Activated T-cell treated with anti-CD3 and anti-CD28 coated beads for 4 hours (primary cell): ENCODE results near the gene ECSIT.
"Not testable (repeated sequence)": the region's sequence is repeated elsewhere in the genome, so short reads cannot be mapped to it uniquely, and the experiment has no call there.

ENCODE experiments used
- DNase-seq: peaks from one replicate; pipeline ENCODE4 v3.0.0-alpha.2; 2020

ECSIT gene, protein sequence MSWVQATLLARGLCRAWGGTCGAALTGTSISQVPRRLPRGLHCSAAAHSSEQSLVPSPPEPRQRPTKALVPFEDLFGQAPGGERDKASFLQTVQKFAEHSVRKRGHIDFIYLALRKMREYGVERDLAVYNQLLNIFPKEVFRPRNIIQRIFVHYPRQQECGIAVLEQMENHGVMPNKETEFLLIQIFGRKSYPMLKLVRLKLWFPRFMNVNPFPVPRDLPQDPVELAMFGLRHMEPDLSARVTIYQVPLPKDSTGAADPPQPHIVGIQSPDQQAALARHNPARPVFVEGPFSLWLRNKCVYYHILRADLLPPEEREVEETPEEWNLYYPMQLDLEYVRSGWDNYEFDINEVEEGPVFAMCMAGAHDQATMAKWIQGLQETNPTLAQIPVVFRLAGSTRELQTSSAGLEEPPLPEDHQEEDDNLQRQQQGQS

DNA sequence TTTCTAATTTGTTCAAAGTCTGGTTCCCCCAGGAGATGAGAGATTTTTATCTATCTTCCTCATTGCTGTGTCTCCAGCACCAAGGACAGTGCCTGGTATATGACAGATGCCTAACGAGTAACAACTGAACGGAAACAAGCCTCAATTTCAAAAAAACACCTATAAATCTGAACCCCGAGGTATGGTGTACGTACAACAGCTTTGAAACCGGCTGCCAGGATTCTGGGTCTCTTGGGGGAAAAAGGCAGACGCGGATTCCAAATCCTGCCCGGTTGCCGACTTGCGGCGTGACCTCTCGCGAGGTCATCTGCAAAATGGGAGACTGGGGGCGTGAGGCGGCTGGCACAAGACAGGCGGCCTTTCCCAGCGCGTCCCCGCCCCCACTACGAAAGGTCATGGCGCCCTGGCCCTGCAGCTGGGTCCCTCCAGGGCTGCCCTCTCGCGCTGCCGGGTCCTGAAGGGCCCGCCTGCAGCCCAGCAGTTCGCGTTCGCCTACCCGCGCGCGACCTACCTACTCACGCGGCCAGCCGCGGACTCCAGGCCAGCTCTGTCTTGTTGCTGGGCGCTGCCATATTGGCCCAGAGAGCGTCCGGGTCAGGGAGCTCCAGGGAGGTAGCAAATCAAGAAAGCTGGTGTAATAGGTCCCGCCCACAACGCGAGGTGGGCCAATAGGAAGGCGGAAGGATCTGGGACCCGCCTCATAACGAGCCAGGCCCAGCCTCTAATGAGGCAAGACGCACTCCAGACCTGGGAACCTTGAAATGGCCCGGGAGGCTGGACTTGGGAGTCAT lies at the start of gene ECSIT:
TSS of gene ECSIT (minus strand) at position 584 of the 791 bp plus-strand sequence. CDS start 9,964 bp downstream, outside the sequence.
- DNase-seq: peak; percentile 88

DNA sequence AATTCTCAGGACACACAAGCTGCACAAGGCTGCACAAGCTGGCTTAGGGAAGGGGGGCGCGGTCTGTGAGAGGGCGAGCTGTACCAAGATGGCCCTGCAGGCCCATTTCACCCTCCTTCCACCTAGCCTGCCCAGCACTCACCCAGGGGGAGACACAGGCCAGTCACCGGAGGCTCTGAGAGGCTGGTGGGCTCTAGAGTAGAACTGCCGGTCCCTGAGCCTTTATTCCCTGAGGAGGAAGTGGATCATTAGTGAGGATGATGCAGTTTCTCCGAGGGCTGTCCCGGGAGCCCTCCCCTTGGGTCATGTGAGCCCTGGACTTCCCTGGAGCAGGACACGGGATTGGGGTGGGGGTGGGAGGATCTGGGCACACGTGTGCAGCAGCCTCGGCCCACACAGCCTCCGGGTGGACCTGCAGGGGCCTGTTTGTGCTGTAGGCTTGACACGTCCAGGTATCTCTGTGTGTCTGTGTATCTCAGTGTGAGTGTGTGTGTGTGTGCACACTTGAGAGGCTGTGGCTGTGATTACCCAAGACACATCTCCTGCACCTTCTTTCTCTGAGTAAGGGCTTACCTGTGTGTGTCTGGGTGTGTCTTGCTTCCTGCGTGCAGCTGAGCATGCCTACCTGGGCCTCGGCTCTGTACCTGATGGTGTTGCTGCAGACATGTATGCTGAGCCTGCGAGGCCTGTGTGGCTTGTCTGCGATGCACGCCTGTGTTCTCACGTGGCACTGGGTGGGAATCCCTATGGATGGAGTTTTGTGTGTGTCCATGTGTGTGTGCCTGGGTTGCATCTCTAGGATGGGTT lies 48.7 kb upstream of the ECSIT start, which contains the start of gene ACP5:
TSS of gene ACP5 (minus strand) at position 195 of the 807 bp plus-strand sequence. CDS start 328 bp downstream, outside the sequence.
- no peak for DNase-seq

DNA sequence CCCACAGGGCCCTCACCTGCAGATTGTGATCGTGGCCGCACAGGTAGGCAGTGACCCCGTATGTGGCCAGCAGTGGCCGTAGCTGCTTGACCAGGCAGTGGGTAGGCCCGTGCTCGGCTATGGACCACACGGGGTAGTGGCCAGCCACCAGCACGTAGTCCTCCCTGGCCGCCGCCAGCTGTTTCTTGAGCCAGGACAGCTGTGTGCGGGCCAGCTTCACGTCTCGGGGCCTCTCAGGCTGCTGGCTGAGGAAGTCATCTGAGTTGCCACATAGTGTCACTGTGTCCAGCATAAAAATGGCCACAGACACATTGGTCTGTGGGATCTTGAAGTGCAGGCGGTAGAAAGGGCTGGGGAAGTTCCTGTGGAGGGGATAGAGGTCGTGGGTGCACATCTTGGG lies 47.3 kb upstream of the ECSIT start:
- no peak for DNase-seq

DNA sequence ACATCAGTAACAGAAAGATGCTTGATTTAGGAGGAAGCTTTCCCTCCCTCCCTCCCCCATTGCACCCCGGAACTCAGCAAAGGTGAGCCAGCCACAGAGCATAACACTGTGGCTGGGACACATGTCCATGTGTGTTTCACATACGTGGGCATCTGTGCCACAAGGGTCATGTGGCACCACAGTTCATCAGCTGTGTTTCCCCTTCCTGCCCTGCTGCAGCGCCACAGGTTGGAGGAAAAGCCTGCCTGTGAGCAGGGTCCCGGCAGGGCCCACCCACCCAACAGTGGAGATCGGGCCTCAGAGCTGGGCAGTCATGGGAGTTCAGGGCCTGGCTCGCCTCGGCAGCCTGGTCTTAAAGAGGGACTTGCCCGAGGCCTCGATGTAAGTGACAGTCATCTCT lies 45.8 kb upstream of the ECSIT start:
- DNase-seq: no peak

DNA sequence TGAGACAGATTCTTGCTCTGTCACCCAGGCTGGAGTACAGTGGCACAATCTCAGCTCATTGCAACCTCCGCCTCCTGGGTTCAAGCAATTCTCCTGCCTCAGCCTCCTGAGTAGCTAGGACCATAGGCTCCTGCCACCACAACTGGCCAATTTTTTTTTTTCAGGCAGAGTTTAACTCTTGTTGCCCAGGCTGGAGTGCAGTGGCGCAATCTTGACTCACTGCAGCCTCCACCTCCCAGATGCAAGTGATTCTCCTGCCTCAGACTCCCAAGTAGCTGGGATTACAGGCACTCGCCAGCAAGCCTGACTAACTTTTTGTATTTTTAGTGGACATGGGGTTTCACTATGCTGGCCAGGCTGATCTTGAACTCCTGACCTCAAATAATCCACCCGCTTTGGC lies 44.8 kb upstream of the ECSIT start:
- not testable (repeated sequence) for DNase-seq

DNA sequence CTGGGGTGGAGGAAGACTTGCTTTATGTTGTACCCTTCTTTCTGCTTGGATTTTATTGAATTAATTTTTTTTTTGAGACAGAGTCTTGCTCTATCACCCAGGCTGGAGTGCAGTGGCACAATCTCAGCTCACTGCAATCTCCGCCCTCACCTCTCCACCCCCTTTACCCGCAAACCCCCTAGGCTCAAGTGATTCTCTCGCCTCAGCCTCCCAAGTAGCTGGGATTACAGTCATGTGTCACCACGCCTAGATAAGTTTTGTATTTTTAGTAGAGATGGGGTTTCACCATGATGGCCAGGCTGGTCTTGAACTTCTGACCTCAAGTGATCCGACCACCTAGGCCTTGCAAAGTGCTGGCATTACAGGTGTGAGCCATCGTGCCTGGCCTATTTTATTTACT lies 44.4 kb upstream of the ECSIT start:
- DNase-seq: not testable (repeated sequence)

DNA sequence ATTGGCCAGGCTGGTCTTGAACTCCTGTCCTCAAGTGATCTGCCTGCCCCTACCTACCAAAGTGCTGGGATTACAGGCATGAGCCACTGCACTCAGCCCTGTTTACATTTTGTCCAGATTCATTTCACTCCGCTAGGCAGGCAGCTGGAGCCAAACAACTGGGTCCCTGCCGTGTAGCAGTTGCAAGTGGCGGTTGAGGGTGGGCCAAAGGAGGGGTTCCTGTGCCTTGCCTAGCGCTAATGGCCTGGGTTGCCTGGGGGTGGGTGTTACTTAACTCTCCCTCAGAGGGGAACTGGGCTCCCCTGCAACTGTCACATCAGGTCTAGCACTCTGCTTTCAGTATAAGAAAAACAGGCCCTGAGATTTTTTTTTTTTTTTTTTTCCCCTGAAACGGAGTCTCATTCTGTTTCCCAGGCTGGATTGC lies 41.1 kb upstream of the ECSIT start:
- DNase-seq: no peak

DNA sequence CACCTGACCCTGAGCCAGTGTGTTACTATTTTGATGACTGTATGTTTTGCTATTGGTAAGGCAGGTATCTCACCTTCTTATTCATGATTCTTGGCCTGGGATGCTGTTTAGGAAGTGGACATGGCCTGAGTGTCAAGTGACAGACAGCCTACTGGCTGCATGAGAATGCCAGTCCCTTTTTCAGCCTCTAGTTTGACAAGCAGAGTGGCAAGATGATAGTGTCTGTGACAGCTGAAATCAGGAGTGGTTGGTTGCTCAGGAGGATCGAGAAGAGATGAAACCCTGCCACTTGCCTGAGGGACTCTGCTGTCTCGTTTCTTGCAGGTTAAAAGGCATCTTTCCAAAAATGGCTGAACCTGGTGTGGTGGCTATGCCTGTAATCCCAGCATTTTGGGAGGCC lies 37.2 kb upstream of the ECSIT start:
- no peak for DNase-seq

DNA sequence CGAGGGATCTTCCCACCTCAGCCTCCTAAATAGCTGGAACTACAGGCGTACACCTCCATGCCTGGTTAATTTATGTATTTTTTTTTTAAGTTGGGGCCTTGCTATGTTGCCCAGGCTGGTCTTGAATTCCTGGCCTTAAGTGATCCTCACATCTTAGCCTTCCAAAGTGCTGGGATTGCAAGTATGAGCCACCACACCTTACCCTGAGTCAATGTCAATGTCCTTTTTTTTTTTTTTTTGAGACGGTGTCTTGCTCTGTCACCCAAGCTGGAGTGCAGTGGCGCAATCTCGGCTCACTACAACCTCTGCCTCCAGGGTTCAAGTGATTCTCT lies 36.7 kb upstream of the ECSIT start:
- DNase-seq: not testable (repeated sequence)

DNA sequence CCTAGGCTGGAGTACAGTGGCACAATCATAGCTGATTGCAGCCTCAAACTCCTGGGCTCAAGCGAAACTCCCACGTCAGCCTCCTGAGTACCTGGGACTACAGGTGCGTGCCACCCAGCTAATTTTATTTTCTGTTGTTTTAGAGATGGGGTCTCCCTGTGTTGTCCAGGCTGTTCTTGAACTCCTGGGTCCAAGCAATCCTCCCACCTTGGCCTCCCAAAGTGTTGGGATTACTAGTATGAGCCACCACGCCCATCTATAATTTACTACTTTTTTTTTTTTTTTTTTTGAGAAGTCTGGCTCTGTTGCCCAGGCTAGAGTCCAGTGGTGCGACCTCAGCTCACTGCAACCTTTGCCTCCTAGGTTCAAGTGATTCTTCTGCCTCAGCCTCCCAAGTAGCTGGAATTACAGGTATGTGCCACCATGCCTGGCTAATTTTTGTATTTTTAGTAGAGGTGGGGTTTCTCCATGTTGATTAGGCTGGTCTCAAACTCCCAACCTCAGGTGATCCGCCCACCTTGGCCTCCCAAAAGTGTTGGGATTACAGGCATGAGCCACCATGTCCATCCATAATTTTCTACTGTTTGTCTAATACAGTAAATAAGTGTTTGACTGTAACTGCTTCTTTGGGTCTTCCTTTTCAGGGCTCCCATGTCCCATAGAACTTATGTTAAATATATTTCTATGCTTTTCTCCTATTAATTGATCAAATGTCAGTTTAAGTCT lies 35.3 kb upstream of the ECSIT start:
- DNase-seq: not testable (repeated sequence)

DNA sequence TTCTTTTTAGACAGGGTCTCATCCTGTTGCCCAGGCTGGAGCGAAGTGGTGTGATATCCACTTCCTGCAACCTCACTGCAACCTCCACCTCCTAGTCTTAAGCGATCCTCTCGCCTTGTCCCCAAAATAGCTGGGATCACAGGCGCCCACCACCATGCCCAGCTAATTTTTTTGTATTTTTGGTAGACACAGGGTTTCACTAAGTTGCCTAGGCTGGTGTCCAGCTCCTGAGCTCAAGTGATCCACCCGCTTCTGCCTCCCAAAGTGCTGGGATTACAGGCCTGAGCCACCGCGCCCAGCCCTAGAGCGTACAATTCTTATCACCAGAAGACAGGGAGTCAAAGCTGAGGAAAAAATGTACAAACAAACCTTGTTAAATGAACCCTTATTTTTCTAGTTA lies 34.6 kb upstream of the ECSIT start:
- DNase-seq: no peak

DNA sequence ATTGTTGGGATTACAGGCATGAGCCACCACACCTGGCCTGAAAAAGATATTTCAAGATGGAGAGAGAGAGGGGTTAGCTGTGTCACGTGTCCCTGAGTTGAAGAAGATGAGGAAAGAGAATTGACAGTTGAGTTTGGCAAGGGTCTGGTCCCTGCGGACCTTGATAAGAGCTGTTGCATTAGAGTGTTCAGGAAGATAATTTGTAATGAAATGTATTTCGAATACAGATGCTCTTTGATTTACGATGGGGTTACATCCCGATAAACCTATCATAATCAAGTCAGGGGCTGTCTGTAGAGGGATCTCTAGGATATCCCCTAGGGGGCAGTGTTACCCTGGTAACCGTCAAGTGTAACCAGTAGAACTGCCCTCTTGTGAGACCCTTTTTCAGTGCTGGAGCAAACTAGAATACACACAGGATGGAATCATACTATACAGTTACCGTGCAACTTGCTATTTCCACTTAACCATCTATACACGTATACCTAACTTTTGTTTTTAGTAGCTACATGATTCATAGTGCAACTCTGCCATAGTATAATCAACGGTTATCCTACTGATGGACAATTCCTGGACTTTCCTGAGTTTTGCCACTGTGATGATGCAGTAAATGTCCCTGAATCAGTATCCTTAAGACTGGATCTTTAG lies 31.6 kb upstream of the ECSIT start:
- peak; percentile 44 for DNase-seq

DNA sequence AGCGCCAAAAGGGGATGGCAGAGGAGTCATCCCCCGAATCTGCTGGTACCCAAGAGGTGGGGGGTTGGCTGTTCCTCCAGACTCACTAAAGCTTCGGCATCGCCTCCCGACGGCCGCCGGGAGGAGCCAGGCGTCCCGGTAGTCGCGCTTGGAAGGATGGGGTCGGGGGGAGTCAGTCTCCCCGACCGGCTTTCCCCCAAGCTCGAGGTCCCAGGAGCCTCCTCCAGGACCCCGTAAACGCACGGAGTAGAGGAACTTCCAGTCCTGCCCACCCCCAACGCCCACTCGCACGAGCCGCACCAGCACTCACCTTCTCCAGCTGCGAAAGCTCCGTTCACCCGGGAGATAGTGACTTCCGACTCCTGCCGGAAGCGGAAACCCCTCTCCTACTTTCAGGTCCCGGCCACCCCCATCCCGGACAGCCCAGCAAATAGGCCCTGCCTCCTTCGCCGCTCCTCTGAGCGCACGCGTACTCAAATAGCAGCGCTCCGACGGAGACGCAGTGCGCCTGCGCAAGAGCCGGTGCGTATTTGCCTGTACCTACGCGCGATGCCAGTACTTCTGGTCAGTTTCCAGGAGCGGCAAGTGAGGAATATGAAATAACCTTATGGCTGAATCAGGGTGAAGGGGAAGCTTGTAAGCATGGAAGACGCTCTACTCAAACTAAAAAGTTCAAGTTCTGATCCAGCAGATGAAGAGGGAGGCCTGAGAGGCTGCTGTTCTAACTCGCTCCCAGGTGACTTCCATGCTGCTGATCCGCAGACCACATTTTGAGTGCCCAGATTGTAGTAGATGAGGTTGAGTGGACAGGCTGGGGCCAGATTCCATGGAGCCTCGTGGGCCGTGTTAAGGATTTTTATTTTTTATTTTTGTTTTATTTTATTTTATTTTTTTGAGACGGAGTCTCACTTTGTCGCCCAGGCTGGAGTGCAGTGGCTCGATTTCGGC lies 30.2 kb upstream of the ECSIT start, which contains the start of gene ELOF1:
TSS of gene ELOF1 (minus strand) at position 350 of the 948 bp plus-strand sequence. CDS start 4,883 bp downstream, outside the sequence.
- peak; percentile 92 for DNase-seq

DNA sequence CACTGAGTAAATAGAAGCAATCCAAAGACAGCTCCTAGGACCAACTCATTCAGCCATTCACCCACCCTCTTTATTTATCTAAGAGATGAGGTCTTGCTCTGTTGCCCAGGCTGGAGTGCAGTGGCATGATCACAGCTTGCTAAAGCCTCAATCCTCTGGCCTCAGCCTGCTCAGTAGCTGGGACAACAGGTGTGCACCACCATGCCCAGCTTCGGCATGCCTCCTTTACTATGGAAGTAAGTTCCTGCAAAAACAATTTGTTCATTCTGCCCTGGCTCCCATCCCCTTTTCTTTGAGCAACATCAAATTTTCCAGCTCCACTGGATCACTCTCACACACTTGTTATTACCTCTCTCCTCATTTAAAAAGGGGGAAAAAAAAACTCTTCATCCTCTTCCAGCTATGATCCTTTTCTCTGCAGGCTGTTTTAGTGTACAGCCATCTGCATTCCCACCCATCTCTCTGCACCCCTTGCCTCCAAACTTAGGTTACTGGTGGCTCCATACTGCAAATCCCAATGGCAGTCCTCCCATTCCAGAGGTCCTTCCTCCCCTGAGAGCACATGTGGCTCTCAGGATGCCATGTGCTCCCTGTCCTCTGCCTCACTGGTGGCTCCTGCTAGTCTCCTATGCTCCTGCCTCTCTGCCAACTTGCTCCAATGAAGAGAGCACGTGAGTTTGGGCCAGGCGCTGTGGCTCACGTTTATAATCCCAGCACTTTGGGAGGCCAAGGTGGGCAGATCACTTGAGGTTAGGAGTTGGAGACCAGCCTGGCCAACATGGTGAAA lies 27.9 kb upstream of the ECSIT start:
- DNase-seq: no peak

DNA sequence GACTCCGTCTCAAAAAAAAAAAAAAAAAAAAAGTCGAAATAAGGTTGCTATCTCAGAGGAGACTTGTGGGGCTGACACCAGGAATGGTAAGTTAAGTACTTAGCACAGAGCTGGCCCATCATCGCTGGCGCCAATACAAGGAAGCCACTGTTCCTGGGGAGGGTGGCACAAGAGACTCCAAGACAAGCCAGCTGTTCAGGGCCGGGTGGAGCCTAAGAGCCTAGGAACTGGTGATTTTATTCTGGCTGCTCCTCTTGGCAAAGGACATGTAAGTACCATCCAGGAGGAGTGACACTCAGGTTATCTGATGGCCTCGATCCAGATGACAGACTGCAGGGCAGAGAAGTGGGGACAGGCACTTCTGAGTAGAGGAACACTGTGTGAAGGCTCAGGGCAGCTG lies 26.3 kb upstream of the ECSIT start:
- DNase-seq: no peak

DNA sequence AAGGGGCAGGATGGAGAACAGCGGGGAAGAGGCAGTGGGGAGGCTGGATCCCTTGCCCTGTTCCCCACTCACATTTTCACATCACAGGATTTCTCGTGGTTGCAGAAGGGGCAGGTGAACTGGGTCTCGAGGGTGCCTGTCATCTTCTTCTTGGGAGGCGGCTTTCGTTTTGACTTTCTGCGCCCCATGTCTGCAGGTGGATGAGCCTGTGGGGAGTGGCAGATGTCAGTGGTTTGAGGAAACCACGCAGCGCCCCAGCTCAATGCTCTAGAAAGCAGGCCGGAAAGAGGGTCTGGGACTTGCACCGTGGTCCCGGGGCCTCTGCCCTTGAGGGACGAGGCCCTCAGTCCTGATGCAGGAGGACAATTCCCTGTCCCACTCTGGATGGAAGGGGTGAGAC lies 25.2 kb upstream of the ECSIT start:
- no peak for DNase-seq

DNA sequence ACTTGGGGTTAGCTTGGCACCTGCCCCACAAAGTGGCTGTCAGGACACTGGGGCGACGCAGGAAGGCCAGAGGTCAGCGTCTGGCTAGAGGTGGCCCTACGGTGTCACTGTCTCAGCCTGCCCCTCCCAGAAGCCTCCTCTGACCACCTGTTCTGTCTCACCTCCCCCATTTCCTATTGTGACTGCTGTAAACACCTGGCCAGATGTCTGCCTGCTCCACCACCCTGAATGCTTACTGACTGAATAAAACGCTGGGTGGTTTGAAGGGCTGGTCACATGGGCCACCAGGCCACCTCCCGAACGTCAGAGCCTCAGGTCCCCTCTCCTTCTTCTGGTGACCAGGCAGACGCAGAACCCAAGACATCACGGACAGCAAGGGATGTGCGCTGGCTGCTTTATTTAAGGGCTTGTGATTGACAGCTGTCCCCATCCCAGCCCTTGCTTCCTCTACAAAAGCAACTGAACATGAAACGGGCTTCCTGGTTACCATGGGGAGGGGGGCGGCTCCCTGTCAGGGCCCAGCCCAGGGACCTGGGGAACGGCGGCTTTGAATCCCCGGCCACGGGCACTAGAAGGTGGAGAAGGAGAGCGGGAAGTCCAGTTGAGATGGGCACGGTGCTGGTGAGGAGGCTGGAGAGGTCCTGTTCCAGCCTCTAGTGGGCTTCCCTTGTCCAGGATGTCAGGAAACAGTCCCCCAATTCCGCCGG lies 23.9 kb upstream of the ECSIT start:
- no peak for DNase-seq

DNA sequence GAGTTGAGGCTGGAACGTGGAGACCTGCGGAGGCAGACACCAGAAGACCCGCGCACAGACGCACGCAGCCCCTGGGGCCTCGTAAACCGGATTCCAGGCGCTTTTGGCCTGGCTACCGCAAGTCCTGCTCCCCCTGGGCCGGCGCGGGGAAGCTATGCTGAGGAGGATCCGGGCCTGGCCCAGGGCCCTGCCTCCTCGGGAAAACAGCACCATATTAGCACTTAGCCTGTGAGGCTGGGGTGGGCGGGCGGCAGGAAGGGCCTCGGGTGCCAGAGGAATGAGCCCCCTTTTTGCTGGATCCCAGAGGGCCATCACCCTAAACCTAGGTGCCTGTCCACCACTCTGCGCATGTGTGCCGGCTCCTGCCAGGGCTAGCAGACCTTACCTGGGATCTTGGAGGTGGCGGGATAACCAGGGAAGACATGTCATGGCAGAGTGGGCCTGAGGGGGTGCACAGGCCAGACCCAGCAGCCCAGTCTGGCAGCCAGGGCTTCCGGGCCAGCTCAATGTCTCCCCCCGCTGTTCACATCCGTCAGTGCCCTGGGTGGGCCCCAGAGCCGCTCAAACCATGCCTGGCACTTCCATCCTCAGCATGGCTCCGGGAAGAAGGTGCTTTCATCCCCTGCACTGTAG lies 22.8 kb upstream of the ECSIT start:
- DNase-seq: no peak

DNA sequence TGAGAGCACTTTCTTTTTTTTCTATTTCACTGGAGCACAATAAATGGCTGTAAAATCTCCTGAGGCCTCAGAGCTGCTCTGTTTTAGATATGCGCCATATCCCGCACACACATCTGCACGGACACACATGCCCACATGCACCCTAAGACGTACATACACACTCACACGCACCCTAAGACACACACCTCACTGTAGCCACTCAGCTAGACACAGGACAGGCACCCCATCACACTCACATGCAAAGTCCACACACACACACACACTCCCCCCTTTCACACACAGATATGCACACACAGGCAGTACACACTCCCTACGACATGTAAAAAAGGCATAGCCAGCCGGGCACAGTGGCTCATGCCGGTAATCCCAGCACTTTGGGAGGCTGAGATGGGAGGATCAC lies 21.3 kb upstream of the ECSIT start:
- DNase-seq: no peak
